GM18526 (cell line): ENCODE results near the gene U2AF2.

Experiments used
- POLR2A ChIP-seq: IDR thresholded peaks from 3 replicates; pipeline ENCODE4 v1.6.1; 2011; ENCODE audit not compliant: insufficient read length; ENCODE audit errors: extremely low read depth

U2AF2 gene

GRCh38 chr19:55680339-55681130, 25.7 kb downstream of the U2AF2 start:
- no peak for TF ChIP-seq POLR2A

DNA sequence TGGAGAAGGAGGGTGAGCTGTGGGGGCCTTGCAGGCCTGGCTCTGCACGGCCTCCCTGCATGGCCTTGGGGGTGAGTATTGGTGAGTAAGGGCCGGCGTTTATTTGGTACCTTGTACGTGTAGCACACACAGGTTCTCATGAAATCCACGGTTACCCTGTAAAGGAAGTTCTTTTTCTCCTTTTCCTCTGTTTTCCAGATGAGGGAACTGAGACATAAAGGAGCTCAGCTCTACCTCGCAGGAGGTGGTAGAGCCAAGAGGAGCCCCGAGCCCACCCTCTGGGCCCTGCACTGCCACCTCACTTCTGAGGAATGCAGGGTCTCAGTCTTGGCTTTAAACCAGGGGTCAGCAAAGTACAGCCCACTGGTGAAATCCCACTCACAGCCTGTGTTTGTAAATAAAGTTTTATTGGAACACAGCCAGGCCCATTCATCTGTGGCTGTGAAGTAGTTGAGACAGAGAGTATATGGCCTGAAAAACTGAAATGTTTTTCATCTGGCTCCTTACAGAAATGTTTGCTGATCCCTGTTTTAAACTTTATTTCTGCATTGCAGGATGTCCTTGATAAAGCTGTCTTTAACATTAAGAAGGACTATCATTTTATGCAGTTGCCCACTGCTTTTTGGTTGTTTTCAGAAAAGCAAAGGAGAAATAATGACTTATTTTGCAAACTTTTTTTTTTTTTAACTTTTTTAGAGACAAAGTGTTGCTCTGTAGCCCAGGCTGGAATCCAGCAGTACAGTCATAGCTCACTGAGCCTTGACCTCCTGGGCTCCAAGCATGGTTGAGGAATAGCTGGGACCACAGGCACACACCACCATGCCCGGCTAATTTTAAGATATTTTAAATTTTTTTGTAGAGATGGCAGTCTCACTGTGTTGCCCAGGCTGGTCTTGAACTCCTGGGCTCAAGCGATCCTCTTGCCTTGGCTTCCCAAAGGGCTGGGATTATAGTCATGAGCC, 26.6 kb downstream of the U2AF2 start:
- no peak for TF ChIP-seq POLR2A

DNA sequence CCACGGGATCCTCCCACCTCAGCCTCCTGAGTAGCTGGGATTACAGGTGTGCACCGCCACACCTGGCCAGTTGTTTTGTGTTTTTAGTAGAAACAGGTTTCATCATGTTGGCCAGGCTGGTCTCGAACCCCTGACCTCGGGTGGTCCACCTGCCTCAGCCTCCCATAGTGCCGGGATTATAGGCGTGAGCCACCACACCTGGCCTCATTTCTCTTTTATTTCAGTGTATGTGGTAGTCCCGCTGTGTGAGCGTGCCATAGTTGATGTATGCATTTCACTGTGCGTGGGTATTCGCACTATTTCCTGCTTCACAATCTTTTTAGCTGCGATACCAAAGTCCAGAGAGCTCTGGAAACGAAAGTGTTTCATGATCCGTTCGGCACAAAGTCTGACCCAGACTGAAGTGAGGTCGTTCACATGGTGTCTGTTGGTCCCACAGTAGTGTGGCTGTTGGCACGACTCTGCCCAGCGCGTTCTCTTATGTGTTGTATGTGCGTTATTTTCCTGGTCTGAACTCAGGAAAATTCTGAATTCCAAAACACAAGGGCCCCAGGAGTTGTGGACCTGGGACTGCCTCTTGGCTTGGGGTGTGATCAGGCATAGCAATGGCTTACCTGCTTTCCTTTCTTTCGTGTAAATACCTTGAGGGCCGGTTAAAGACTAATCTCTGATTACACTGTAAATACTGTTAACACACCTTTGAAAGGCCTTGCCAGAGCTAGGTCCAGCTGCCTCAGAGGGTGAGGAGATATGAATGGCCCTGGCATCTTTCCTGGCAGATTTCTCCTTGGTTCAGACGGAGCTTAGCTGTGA, 28.8 kb downstream of the U2AF2 start:
- no peak for TF ChIP-seq POLR2A

DNA sequence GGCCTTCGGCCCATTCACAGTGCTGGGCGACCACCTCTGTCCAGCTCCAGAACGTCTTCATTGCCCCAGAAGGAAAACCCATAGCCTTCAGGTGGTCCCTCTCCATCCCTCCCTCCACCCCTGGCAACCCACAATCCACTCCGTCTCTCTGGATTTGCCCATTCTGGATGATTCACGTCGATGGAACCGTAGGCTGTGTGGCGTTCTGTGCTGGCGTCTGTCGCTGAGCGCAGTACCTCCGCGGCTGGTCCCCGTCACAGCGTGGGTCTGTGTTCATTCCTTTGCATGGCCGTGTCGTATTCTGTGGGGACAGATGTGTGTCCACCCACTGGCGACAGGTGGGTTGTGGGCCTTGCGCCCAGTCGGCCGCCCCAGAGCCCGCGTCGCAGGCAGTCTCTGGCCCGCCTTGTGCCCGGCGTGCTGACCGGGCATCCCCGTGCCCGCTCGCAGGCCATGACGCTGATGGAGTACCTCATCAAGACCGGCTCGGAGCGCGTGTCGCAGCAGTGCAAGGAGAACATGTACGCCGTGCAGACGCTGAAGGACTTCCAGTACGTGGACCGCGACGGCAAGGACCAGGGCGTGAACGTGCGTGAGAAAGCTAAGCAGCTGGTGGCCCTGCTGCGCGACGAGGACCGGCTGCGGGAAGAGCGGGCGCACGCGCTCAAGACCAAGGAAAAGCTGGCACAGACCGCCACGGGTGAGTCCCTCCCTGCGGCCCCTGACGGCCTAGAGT, 30.3 kb downstream of the U2AF2 start:
- no peak for TF ChIP-seq POLR2A

- TF ChIP-seq POLR2A: no peak
These were observed 30.9 kb downstream of the U2AF2 start for GRCh38 chr19:55685776-55686175.

- TF ChIP-seq POLR2A: no peak
These were observed 31.6 kb downstream of the U2AF2 start for GRCh38 chr19:55686311-55687050.

DNA sequence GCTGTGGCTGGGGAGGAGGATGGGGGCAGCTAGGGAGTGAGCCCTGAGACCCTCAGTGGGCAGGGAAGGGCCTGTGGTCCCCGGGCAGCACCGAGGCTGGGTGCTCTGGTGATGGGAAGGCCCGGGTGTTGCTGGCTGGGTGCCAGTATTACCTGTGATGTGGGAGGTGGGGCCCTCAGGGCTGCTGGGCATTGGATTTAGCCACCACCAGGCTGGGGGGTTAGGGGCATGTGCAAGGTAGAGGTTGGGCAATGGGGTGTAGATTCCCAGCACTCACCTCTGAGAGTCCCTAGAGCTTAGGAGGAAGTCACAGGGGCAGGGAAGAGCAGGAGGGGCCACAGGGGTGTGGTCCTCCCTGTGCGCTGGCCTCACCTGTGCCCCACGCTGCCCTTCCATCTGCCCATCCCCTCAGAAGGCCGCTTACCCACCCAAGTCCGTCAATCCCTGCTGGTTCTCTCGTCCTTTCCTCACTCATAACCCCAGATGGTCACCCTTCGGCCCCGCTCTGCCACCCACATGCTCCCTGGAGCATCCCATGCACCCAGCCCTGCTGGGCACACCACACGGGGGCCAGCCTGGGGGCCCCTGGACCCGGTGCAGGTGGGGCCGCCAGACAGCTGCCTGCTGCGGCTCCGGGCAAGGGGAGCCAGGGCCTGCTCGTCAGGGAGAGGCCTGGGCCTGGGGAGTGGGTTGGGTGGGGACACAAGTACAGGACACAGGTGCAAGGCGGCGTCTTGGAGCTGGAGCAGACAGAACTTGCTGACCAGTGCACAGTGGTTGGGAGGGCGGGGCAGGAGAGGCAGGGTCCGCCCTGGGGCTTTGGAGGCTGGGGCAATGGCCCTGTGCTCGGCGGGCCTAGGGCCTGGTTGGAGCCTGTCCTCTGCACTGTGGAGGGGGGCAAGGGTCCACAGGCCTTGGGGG, 32.7 kb downstream of the U2AF2 start:
- no peak for TF ChIP-seq POLR2A

DNA sequence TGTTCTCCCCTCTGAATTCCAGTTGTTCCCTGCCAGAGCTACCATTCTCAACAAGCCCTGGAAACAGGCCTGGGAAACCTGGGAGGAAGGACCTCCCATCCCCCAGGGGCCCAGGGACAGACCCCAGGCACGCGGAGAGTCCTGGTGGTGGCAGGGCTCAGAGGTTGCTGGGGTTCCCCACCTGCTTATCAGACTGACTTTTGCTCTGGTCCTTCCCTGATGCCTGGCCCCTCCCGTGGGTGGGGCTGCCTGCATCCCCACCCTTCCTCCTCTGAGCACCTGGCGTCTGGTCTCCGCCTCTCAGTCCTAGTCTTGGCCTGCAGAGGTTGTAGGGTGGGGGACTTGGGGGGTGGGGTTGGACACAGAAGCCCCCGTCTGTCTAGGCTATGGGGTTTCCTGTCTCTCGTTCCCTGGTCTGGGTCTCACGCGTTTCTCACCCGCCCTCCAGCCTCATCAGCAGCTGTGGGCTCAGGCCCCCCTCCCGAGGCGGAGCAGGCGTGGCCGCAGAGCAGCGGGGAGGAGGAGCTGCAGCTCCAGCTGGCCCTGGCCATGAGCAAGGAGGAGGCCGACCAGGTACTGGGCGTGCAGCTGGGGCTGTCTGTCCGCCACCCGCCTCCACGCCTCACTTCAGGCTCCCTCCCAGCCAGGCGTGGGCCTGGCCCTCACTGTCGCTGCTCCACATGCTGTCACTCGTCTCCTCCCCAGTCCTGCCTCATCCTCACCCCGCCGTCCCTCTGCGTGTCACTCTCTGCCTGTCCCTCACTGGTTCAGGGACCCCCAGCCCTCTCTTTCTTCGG, 33.8 kb downstream of the U2AF2 start:
- no peak for TF ChIP-seq POLR2A

DNA sequence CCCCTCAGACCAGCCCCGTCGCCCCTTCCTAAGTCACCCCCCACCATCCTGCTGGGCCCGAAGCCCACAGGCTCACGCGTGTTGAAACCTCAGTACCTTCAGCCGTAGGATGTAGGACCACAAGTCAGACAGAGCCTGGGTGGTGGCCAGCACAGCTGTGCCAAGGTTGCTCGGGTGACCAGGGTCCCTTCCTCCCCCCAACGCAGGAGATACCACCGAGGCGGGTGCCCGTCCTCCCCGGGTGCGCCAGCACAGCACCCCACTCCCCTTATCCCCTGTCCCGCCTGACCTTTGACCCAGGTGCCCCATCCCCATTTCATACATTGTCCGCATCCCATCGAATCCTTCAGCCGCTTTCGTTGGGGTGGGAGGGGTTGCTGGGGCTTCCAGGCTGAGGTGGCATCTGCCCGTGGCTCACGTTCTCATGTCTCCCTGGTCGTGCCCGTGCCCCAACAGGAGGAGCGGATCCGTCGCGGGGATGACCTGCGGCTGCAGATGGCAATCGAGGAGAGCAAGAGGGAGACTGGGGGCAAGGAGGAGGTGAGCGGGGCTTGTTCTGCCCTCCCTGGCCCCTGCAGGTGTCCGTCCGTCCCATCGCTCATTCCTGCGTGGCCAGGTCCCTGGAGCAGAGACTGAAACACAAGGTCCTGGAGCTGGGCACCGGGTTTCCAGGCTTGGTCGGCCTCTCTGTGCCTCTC, 34.7 kb downstream of the U2AF2 start:
- TF ChIP-seq POLR2A: no peak

- TF ChIP-seq POLR2A: no peak
These were observed 35.4 kb downstream of the U2AF2 start for GRCh38 chr19:55690109-55690768.
